ENCODE results near the gene C2orf49.

- TF ChIP-seq CTCF (IDR thresholded peaks at IDR 0.05; ENCODE audit: insufficient read depth, low read depth, low read length): no peak
- no peak for TF ChIP-seq EZH2 (IDR thresholded peaks at IDR 0.05; ENCODE audit: insufficient read depth, low read length)
Observed at GRCh38 chr2:105337122-105338019, at the start of gene C2orf49.
